T-helper 9 cell (primary cell): ENCODE results near the gene FAM20B.

ENCODE experiments used
- DNase-seq: peaks from one replicate; pipeline ENCODE4 v3.0.0-alpha.2; 2020

Gene FAM20B

GRCh38 chr1:179092896-179093461, 67.3 kb downstream of the FAM20B start:
- no peak for DNase-seq

GRCh38 chr1:179094818-179095217, 69.1 kb downstream of the FAM20B start:
- no peak for DNase-seq

- no peak for DNase-seq
Measured at GRCh38 chr1:179095377-179095776, 69.7 kb downstream of the FAM20B start.

GRCh38 chr1:179095924-179096323, 70.2 kb downstream of the FAM20B start:
- DNase-seq = no peak

GRCh38 chr1:179099891-179100290, 74.2 kb downstream of the FAM20B start:
- no peak for DNase-seq

- DNase-seq = no peak
Measured at GRCh38 chr1:179101566-179101965, 75.9 kb downstream of the FAM20B start.

GRCh38 chr1:179103999-179104398, 78.3 kb downstream of the FAM20B start:
- DNase-seq = no peak

- no peak for DNase-seq
Measured at GRCh38 chr1:179104611-179105250, 79.0 kb downstream of the FAM20B start.

- DNase-seq = no peak
Measured at GRCh38 chr1:179105393-179105792, 79.7 kb downstream of the FAM20B start.

GRCh38 chr1:179107706-179108629, 82.3 kb downstream of the FAM20B start:
- no peak for DNase-seq

GRCh38 chr1:179108644-179109043, 83.0 kb downstream of the FAM20B start:
- no peak for DNase-seq

GRCh38 chr1:179115181-179115580, 89.5 kb downstream of the FAM20B start:
- DNase-seq = no peak

- no peak for DNase-seq
Measured at GRCh38 chr1:179119513-179119912, 93.8 kb downstream of the FAM20B start.

GRCh38 chr1:179120736-179121135, 95.0 kb downstream of the FAM20B start:
- no peak for DNase-seq

- peak; percentile 19 for DNase-seq
Measured at GRCh38 chr1:179121159-179121938, 95.7 kb downstream of the FAM20B start.

GRCh38 chr1:179124873-179125272, 99.2 kb downstream of the FAM20B start:
- no peak for DNase-seq
